ENCODE measurements around the gene ERBIN.
A peak's percentile ranks its signal among the peaks of the same experiment; 100 is the strongest.

ERBIN gene

GRCh38 chr5:65927503-65928321 is 1.3 kb downstream of the ERBIN start:
- no peak for TF ChIP-seq POU2F2 (IDR thresholded peaks at IDR 0.05; ENCODE audit: low read depth, low read length)
- TF ChIP-seq POLR2AphosphoS5 (IDR thresholded peaks at IDR 0.05; ENCODE audit: low read depth, low read length): no peak
- no peak for TF ChIP-seq PAX5 (IDR thresholded peaks at IDR 0.05; ENCODE audit: insufficient read depth, low read length, severe bottlenecking)
- TF ChIP-seq TAF1 (IDR thresholded peaks at IDR 0.05; ENCODE audit: low read depth, low read length): no peak
- no peak for TF ChIP-seq SPI1 (IDR thresholded peaks at IDR 0.05; ENCODE audit: low read depth, low read length)
- no peak for TF ChIP-seq POLR2A (IDR thresholded peaks at IDR 0.05; ENCODE audit: low read depth, low read length)
- FAIRE-seq: peak; percentile 94
- DNase-seq (ENCODE audit: insufficient read length, low spot score): peak; percentile 14

GRCh38 chr5:65928322-65928752 is 2.0 kb downstream of the ERBIN start:
- no peak for TF ChIP-seq TAF1 (IDR thresholded peaks at IDR 0.05; ENCODE audit: low read depth, low read length)
- no peak for TF ChIP-seq PAX5 (IDR thresholded peaks at IDR 0.05; ENCODE audit: insufficient read depth, low read length, severe bottlenecking)
- TF ChIP-seq POU2F2 (IDR thresholded peaks at IDR 0.05; ENCODE audit: low read depth, low read length): no peak
- FAIRE-seq: no peak

GRCh38 chr5:65928860-65929259 is 2.5 kb downstream of the ERBIN start:
- FAIRE-seq (no peak), DNase-seq (ENCODE audit: insufficient read length, low spot score) (no peak)
- no peak for TF ChIP-seq POU2F2 (IDR thresholded peaks at IDR 0.05; ENCODE audit: low read depth, low read length)
- no peak for TF ChIP-seq TAF1 (IDR thresholded peaks at IDR 0.05; ENCODE audit: low read depth, low read length)
- no peak for TF ChIP-seq SPI1 (IDR thresholded peaks at IDR 0.05; ENCODE audit: low read depth, low read length)
- no peak for TF ChIP-seq POLR2A (IDR thresholded peaks at IDR 0.05; ENCODE audit: low read depth, low read length)
- no peak for TF ChIP-seq POLR2AphosphoS5 (IDR thresholded peaks at IDR 0.05; ENCODE audit: low read depth, low read length)
- no peak for TF ChIP-seq PAX5 (IDR thresholded peaks at IDR 0.05; ENCODE audit: insufficient read depth, low read length, severe bottlenecking)

More at GRCh38 chr5:65928322-65928752, 2.0 kb downstream of the ERBIN start:
- no peak for DNase-seq (ENCODE audit: insufficient read length, low spot score)

GRCh38 chr5:65932676-65933075 is 6.3 kb downstream of the ERBIN start:
- FAIRE-seq: no peak
- TF ChIP-seq TAF1 (IDR thresholded peaks at IDR 0.05; ENCODE audit: low read depth, low read length) (no peak), POLR2A (IDR thresholded peaks at IDR 0.05; ENCODE audit: low read depth, low read length) (no peak), SPI1 (IDR thresholded peaks at IDR 0.05; ENCODE audit: low read depth, low read length) (no peak), POLR2AphosphoS5 (IDR thresholded peaks at IDR 0.05; ENCODE audit: low read depth, low read length) (no peak), POU2F2 (IDR thresholded peaks at IDR 0.05; ENCODE audit: low read depth, low read length) (no peak), PAX5 (IDR thresholded peaks at IDR 0.05; ENCODE audit: insufficient read depth, low read length, severe bottlenecking) (no peak)
- no peak for DNase-seq (ENCODE audit: insufficient read length, low spot score)

GRCh38 chr5:65933295-65933694 is 6.9 kb downstream of the ERBIN start:
- TF ChIP-seq POU2F2 (IDR thresholded peaks at IDR 0.05; ENCODE audit: low read depth, low read length): no peak
- TF ChIP-seq POLR2AphosphoS5 (IDR thresholded peaks at IDR 0.05; ENCODE audit: low read depth, low read length): no peak
- TF ChIP-seq POLR2A (IDR thresholded peaks at IDR 0.05; ENCODE audit: low read depth, low read length): no peak
- no peak for TF ChIP-seq TAF1 (IDR thresholded peaks at IDR 0.05; ENCODE audit: low read depth, low read length)
- no peak for TF ChIP-seq PAX5 (IDR thresholded peaks at IDR 0.05; ENCODE audit: insufficient read depth, low read length, severe bottlenecking)
- no peak for TF ChIP-seq SPI1 (IDR thresholded peaks at IDR 0.05; ENCODE audit: low read depth, low read length)
- FAIRE-seq (no peak), DNase-seq (ENCODE audit: insufficient read length, low spot score) (no peak)

- TF ChIP-seq TAF1 (IDR thresholded peaks at IDR 0.05; ENCODE audit: low read depth, low read length) (no peak), POU2F2 (IDR thresholded peaks at IDR 0.05; ENCODE audit: low read depth, low read length) (peak; percentile 81; the same call in 1 of the 2 replicates)
- DNase-seq (ENCODE audit: insufficient read length, low spot score) (no peak), FAIRE-seq (no peak)
Measured at GRCh38 chr5:65938256-65938655, 11.9 kb downstream of the ERBIN start.

- DNase-seq (ENCODE audit: insufficient read length, low spot score) (no peak), FAIRE-seq (peak; percentile 5)
- no peak for TF ChIP-seq POLR2A (IDR thresholded peaks at IDR 0.05; ENCODE audit: low read depth, low read length)
- no peak for TF ChIP-seq TAF1 (IDR thresholded peaks at IDR 0.05; ENCODE audit: low read depth, low read length)
- no peak for TF ChIP-seq SPI1 (IDR thresholded peaks at IDR 0.05; ENCODE audit: low read depth, low read length)
- TF ChIP-seq PAX5 (IDR thresholded peaks at IDR 0.05; ENCODE audit: insufficient read depth, low read length, severe bottlenecking): no peak
- no peak for TF ChIP-seq POLR2AphosphoS5 (IDR thresholded peaks at IDR 0.05; ENCODE audit: low read depth, low read length)
- TF ChIP-seq POU2F2 (IDR thresholded peaks at IDR 0.05; ENCODE audit: low read depth, low read length): no peak
Measured at GRCh38 chr5:65943771-65944170, 17.4 kb downstream of the ERBIN start.

GRCh38 chr5:65946198-65946745 is 19.9 kb downstream of the ERBIN start:
- no peak for TF ChIP-seq POLR2AphosphoS5 (IDR thresholded peaks at IDR 0.05; ENCODE audit: low read depth, low read length)
- no peak for TF ChIP-seq SPI1 (IDR thresholded peaks at IDR 0.05; ENCODE audit: low read depth, low read length)
- TF ChIP-seq PAX5 (IDR thresholded peaks at IDR 0.05; ENCODE audit: insufficient read depth, low read length, severe bottlenecking): no peak
- no peak for TF ChIP-seq TAF1 (IDR thresholded peaks at IDR 0.05; ENCODE audit: low read depth, low read length)
- no peak for TF ChIP-seq POLR2A (IDR thresholded peaks at IDR 0.05; ENCODE audit: low read depth, low read length)
- TF ChIP-seq POU2F2 (IDR thresholded peaks at IDR 0.05; ENCODE audit: low read depth, low read length): no peak
- DNase-seq (ENCODE audit: insufficient read length, low spot score) (no peak), FAIRE-seq (no peak)

GRCh38 chr5:65948115-65948747 is 21.9 kb downstream of the ERBIN start:
- FAIRE-seq (no peak), DNase-seq (ENCODE audit: insufficient read length, low spot score) (no peak)
- no peak for TF ChIP-seq TAF1 (IDR thresholded peaks at IDR 0.05; ENCODE audit: low read depth, low read length)
- no peak for TF ChIP-seq POLR2AphosphoS5 (IDR thresholded peaks at IDR 0.05; ENCODE audit: low read depth, low read length)
- no peak for TF ChIP-seq POU2F2 (IDR thresholded peaks at IDR 0.05; ENCODE audit: low read depth, low read length)
- no peak for TF ChIP-seq SPI1 (IDR thresholded peaks at IDR 0.05; ENCODE audit: low read depth, low read length)
- no peak for TF ChIP-seq POLR2A (IDR thresholded peaks at IDR 0.05; ENCODE audit: low read depth, low read length)
- no peak for TF ChIP-seq PAX5 (IDR thresholded peaks at IDR 0.05; ENCODE audit: insufficient read depth, low read length, severe bottlenecking)
